ENCODE data around the gene PACRG. TPM values are rescaled to one million over a fixed set of nuclear protein-coding genes. Genes with fewer than 3 reads are reported as not detected.

Gene PACRG
- total RNA-seq, 1 experiment from 2014 or later = 0.44 TPM

DNA sequence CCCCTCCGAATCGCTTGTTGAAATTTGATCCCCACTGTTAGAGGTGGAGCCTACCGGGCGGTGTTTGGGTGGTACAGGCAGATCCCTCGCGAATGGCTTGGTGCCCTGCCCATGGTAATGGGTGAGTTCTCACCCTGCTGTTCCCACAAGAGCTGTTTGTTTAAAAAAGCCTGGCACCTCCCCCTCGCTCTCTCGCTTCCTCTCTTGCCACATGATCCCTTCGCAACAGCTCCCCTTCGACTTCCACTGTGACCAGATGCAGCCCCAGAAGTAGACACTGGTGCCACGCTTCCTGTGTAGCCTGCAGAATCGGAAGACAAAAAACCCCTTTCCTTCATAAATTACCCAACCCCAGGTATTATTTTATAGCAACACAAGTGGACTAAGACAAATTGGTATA lies 394.6 kb downstream of the PACRG start (continued):
- TF ChIP-seq ZNF671 (CRISPR knock-in tag; IDR thresholded peaks at IDR 0.05) (no peak), ATF1 (CRISPR knock-in tag; IDR thresholded peaks at IDR 0.05) (no peak), TP53 (CRISPR knock-in tag; IDR thresholded peaks at IDR 0.05) (no peak), TEAD4 (CRISPR knock-in tag; IDR thresholded peaks at IDR 0.05) (no peak), TEAD1 (CRISPR knock-in tag; IDR thresholded peaks at IDR 0.05) (no peak), USF2 (CRISPR knock-in tag; IDR thresholded peaks at IDR 0.05) (no peak)
- TF ChIP-seq, protein P1, sequence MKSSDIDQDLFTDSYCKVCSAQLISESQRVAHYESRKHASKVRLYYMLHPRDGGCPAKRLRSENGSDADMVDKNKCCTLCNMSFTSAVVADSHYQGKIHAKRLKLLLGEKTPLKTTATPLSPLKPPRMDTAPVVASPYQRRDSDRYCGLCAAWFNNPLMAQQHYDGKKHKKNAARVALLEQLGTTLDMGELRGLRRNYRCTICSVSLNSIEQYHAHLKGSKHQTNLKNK (CRISPR knock-in tag; IDR thresholded peaks at IDR 0.05) = no peak
- TF ChIP-seq, protein P2, sequence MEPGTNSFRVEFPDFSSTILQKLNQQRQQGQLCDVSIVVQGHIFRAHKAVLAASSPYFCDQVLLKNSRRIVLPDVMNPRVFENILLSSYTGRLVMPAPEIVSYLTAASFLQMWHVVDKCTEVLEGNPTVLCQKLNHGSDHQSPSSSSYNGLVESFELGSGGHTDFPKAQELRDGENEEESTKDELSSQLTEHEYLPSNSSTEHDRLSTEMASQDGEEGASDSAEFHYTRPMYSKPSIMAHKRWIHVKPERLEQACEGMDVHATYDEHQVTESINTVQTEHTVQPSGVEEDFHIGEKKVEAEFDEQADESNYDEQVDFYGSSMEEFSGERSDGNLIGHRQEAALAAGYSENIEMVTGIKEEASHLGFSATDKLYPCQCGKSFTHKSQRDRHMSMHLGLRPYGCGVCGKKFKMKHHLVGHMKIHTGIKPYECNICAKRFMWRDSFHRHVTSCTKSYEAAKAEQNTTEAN (CRISPR knock-in tag; IDR thresholded peaks at IDR 0.05) = no peak
- TF ChIP-seq, protein P3, sequence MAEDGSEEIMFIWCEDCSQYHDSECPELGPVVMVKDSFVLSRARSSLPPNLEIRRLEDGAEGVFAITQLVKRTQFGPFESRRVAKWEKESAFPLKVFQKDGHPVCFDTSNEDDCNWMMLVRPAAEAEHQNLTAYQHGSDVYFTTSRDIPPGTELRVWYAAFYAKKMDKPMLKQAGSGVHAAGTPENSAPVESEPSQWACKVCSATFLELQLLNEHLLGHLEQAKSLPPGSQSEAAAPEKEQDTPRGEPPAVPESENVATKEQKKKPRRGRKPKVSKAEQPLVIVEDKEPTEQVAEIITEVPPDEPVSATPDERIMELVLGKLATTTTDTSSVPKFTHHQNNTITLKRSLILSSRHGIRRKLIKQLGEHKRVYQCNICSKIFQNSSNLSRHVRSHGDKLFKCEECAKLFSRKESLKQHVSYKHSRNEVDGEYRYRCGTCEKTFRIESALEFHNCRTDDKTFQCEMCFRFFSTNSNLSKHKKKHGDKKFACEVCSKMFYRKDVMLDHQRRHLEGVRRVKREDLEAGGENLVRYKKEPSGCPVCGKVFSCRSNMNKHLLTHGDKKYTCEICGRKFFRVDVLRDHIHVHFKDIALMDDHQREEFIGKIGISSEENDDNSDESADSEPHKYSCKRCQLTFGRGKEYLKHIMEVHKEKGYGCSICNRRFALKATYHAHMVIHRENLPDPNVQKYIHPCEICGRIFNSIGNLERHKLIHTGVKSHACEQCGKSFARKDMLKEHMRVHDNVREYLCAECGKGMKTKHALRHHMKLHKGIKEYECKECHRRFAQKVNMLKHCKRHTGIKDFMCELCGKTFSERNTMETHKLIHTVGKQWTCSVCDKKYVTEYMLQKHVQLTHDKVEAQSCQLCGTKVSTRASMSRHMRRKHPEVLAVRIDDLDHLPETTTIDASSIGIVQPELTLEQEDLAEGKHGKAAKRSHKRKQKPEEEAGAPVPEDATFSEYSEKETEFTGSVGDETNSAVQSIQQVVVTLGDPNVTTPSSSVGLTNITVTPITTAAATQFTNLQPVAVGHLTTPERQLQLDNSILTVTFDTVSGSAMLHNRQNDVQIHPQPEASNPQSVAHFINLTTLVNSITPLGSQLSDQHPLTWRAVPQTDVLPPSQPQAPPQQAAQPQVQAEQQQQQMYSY (CRISPR knock-in tag; IDR thresholded peaks at IDR 0.05) = no peak

- Mint-ChIP-seq H3K4me3 (no peak overlapping the region), H3K9me3 (peaks cover 22% of the 10 kb centered on the region), H3K27ac (no peak overlapping the region; the same call in 1 of the 2 replicates), H3K36me3 (peaks cover 18% of the 10 kb centered on the region), H3K27me3 (ENCODE audit: low read depth) (no peaks in the 10 kb centered on the region; the same call in 1 of the 2 replicates), H3K4me1 (peaks cover 33% of the 10 kb centered on the region)
- peak; percentile 97 for ATAC-seq
- POLR2A ChIA-PET = no interaction called here
- CTCF ChIA-PET = no interaction called here
- TF ChIP-seq USF2 (CRISPR knock-in tag; IDR thresholded peaks at IDR 0.05) = peak; percentile 87
- TF ChIP-seq FOXK1 (CRISPR knock-in tag; IDR thresholded peaks at IDR 0.05) = peak; percentile 79; the same call in 1 of the 2 replicates
- TF ChIP-seq, protein P4, sequence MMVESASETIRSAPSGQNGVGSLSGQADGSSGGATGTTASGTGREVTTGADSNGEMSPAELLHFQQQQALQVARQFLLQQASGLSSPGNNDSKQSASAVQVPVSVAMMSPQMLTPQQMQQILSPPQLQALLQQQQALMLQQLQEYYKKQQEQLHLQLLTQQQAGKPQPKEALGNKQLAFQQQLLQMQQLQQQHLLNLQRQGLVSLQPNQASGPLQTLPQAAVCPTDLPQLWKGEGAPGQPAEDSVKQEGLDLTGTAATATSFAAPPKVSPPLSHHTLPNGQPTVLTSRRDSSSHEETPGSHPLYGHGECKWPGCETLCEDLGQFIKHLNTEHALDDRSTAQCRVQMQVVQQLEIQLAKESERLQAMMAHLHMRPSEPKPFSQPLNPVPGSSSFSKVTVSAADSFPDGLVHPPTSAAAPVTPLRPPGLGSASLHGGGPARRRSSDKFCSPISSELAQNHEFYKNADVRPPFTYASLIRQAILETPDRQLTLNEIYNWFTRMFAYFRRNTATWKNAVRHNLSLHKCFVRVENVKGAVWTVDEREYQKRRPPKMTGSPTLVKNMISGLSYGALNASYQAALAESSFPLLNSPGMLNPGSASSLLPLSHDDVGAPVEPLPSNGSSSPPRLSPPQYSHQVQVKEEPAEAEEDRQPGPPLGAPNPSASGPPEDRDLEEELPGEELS (CRISPR knock-in tag; IDR thresholded peaks at IDR 0.05) = no peak
- peak; percentile 83; the same call in 1 of the 2 replicates for TF ChIP-seq MAX (CRISPR knock-in tag; IDR thresholded peaks at IDR 0.05)
- TF ChIP-seq FOXP1 (CRISPR knock-in tag; IDR thresholded peaks at IDR 0.05; ENCODE audit: borderline replicate concordance) = no peak
- 0 out of 2 replicates have a peak, but pooled peaks have one; percentile 26 for TF ChIP-seq ZNF416 (CRISPR knock-in tag; IDR thresholded peaks at IDR 0.05)
- TF ChIP-seq USF1 (CRISPR knock-in tag; IDR thresholded peaks at IDR 0.05) = peak; percentile 84
- no peak for TF ChIP-seq NFYB (CRISPR knock-in tag; conservative IDR thresholded peaks at IDR 0.05; ENCODE audit: low read depth)
- TF ChIP-seq OVOL2 (CRISPR knock-in tag; IDR thresholded peaks at IDR 0.05; ENCODE audit: borderline replicate concordance) = no peak
- TF ChIP-seq SOX15 (CRISPR knock-in tag; IDR thresholded peaks at IDR 0.05) = no peak
- no peak for TF ChIP-seq ARID4B (CRISPR knock-in tag; IDR thresholded peaks at IDR 0.05; ENCODE audit: borderline replicate concordance)
- peak; percentile 80 for DNase-seq (ENCODE audit: low spot score)
These were observed 395.3 kb downstream of the PACRG start for GRCh38 chr6:163123098-163123497.
